OCI-LY7 (cell line): ENCODE data around the gene FLNC. TPM values are rescaled to one million over a fixed set of nuclear protein-coding genes. Genes with fewer than 3 reads are reported as not detected.

Experiments
- BruUV-seq: library from RNA; stranded (reverse); fragments of 400-500 nt; replicated peaks from 2 replicates; lab custom pipeline; 2021; lab: Mats Ljungman, UMichigan
- CTCF ChIA-PET: fragments of 300-600 bp; sonication (Branson Sonifier 250); formaldehyde crosslinking; loops from one replicate; lab custom pipeline; 2022; ENCODE audit warnings: antibody characterized with exemption; ENCODE audit not compliant: unreplicated experiment; lab: Charles Lee
- POLR2A ChIA-PET: fragments of 300-600 bp; sonication (Branson Sonifier 250); formaldehyde crosslinking; loops from one replicate; lab custom pipeline; 2022; ENCODE audit warnings: antibody characterized with exemption; lab: Charles Lee
- DNase-seq: peaks from one replicate; pipeline ENCODE4 v3.0.0-alpha.2; 2015; ENCODE audit warnings: low spot score
- H2AFZ ChIP-seq: fragments of 200-600 bp; sonication (generic), shearing (Covaris generic); 2 replicates; pipeline ENCODE4 v1.6.1; 2014; ENCODE audit warnings: mild to moderate bottlenecking, antibody characterized with exemption, low read length, moderate library complexity
- H3K27ac ChIP-seq: fragments of 200-600 bp; sonication (generic); 2 replicates; pipeline ENCODE4 v1.5.1; 2014; ENCODE audit warnings: mixed run types, low read depth, mild to moderate bottlenecking, moderate library complexity, low read length, inconsistent platforms; ENCODE audit not compliant: poor library complexity, severe bottlenecking
- H3K36me3 ChIP-seq: fragments of 200-600 bp; sonication (generic); 2 replicates; pipeline ENCODE4 v1.6.1; 2014; ENCODE audit warnings: mild to moderate bottlenecking, antibody characterized with exemption, low read length, moderate library complexity, mixed read lengths; ENCODE audit not compliant: insufficient read depth
- H3K4me1 ChIP-seq: fragments of 200-600 bp; sonication (generic); 2 replicates; pipeline ENCODE4 v1.5.1; 2014; ENCODE audit warnings: mild to moderate bottlenecking, low read length; ENCODE audit not compliant: insufficient read depth, poor library complexity, severe bottlenecking
- H3K4me2 ChIP-seq: fragments of 200-600 bp; sonication (generic); 2 replicates; pipeline ENCODE4 v1.6.1; 2014; ENCODE audit warnings: mild to moderate bottlenecking, low read length
- H3K4me3 ChIP-seq: fragments of 200-600 bp; sonication (generic); 2 replicates; pipeline ENCODE4 v1.5.1; 2014; ENCODE audit warnings: mild to moderate bottlenecking, low read depth, low read length; ENCODE audit not compliant: poor library complexity, severe bottlenecking
- H3K79me2 ChIP-seq: fragments of 200-600 bp; sonication (generic); 2 replicates; pipeline ENCODE4 v1.6.1; 2016; ENCODE audit warnings: low read depth, mild to moderate bottlenecking, low read length, moderate library complexity, mixed read lengths; ENCODE audit not compliant: insufficient read depth
- H3K9me2 ChIP-seq: fragments of 200-600 bp; sonication (generic); 2 replicates; pipeline ENCODE4 v1.6.1; 2016; ENCODE audit warnings: mild to moderate bottlenecking, low read length, mixed read lengths; ENCODE audit not compliant: insufficient read depth
- H3K9me3 ChIP-seq: fragments of 200-600 bp; sonication (generic); 2 replicates; pipeline ENCODE4 v1.6.1; 2014; ENCODE audit warnings: mild to moderate bottlenecking, mixed run types, low read length, mixed read lengths
- H4K20me1 ChIP-seq: fragments of 200-600 bp; sonication (generic); 2 replicates; pipeline ENCODE4 v1.6.1; 2014; ENCODE audit warnings: mild to moderate bottlenecking, antibody characterized with exemption, low read length, moderate library complexity, mixed read lengths; ENCODE audit not compliant: insufficient read depth
- CTCF ChIP-seq: fragments of 200-600 bp; sonication (generic); conservative IDR thresholded peaks from 2 replicates; pipeline ENCODE4 v1.5.1; 2014; ENCODE audit warnings: mild to moderate bottlenecking, antibody characterized with exemption, low read length, moderate library complexity, mixed read lengths
- EZH2phosphoT487 ChIP-seq: fragments of 200-600 bp; sonication (generic); IDR thresholded peaks from 2 replicates; pipeline ENCODE4 v1.6.1; 2018; ENCODE audit warnings: low read depth, borderline replicate concordance, mild to moderate bottlenecking, mixed run types, antibody characterized with exemption, low read length, moderate library complexity, mixed read lengths
- intact Hi-C: fragments of 100-400 bp; cut with micrococcal nuclease; formaldehyde crosslinking; loops from one replicate; pipeline ENCODE4 v1.10.0; 2022; ENCODE audit not compliant: unreplicated experiment
- total RNA-seq, 2 experiments: library from RNA; depleted of rRNA in 1 of 2; stranded (reverse); fragments of >200 nt in 1 of 2; shearing (Covaris generic) in 1 of 2; gene quantifications; 2 replicates each; pipeline ENCODE4 v1.2.3, GENCODE V29; 2014 to 2022

Gene FLNC
- total RNA-seq, 2 experiments from 2014 or later, result 0.03 to 0.06 TPM

DNA sequence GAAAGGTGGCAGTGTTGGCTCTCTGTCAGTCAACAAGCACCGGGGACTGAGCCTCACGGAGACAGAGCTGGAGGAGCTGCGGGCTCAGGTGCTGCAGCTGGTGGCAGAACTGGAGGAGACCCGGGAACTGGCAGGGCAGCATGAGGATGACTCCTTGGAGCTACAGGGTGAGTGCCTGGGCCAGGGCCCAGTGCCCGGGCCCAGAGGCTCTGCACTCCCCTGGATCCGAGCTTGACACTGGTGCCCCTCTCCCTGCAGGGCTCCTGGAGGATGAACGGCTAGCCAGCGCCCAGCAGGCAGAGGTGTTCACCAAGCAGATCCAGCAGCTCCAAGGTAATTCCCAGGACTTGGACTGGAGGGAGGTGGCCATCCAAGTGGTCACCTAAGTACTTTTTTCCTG, 35.8 kb upstream of the FLNC start:
- H3K36me3 ChIP-seq, result no peaks in the 10 kb centered on the region
- H3K4me3 ChIP-seq, result no peak overlapping the region
- H2AFZ ChIP-seq, result no peak overlapping the region
- H3K9me3 ChIP-seq, result no peaks in the 10 kb centered on the region
- H4K20me1 ChIP-seq, result no peaks in the 10 kb centered on the region
- no peak for TF ChIP-seq EZH2phosphoT487
- TF ChIP-seq CTCF, result no peak; the same call in 1 of the 2 replicates
- H3K79me2 ChIP-seq, result no peaks in the 10 kb centered on the region
- ChIA-PET POLR2A (no interaction called here), CTCF (no interaction called here)
- H3K4me2 ChIP-seq, result no peak overlapping the region
- DNase-seq, result no peak
- no peak overlapping the region for H3K27ac ChIP-seq
- BruUV-seq, result no TSS peak
- intact Hi-C loops, result loop anchor here (5.0 kb wide), 2 partner anchors 88 to 298 kb away; no protein-coding TSS in a partner anchor
- H3K9me2 ChIP-seq, result no peaks in the 10 kb centered on the region
- peaks cover 16% of the 10 kb centered on the region for H3K4me1 ChIP-seq

DNA sequence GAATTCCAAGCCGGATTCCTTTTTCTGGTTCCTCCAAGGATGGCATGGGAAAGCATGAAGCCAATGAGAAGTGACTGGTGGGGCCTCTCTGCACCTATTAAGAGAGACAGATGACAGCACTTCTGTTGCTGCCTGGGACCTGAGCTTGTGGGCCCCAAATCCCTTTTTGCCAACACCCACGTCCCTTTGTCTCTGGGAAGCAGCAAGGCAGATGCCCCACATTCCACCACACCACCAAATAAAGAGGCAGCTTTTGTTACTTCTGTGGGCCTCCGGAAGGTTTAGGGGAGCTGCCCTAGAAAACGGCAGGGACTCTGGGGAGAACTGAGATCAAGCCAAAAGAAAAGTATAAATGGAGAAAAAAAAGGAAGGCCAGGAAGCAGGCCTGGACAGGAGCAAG, 35.1 kb upstream of the FLNC start:
- H3K79me2 ChIP-seq, result no peaks in the 10 kb centered on the region
- no peaks in the 10 kb centered on the region for H3K9me3 ChIP-seq
- H3K4me3 ChIP-seq, result no peak overlapping the region
- H4K20me1 ChIP-seq, result no peaks in the 10 kb centered on the region
- no peak overlapping the region for H3K4me2 ChIP-seq
- H3K9me2 ChIP-seq, result no peaks in the 10 kb centered on the region
- POLR2A ChIA-PET, result no interaction called here
- no peak overlapping the region for H3K27ac ChIP-seq
- TF ChIP-seq EZH2phosphoT487 (no peak), CTCF (no peak)
- no peak for DNase-seq
- peaks cover 16% of the 10 kb centered on the region for H3K4me1 ChIP-seq
- intact Hi-C loops, result no loop called here
- no TSS peak for BruUV-seq
- CTCF ChIA-PET, result no interaction called here
- no peaks in the 10 kb centered on the region for H3K36me3 ChIP-seq
- H2AFZ ChIP-seq, result no peak overlapping the region

- H3K4me2 ChIP-seq, result no peak overlapping the region
- CTCF ChIA-PET, result no interaction called here
- POLR2A ChIA-PET, result no interaction called here
- H3K9me3 ChIP-seq, result no peaks in the 10 kb centered on the region
- no peaks in the 10 kb centered on the region for H3K36me3 ChIP-seq
- H2AFZ ChIP-seq, result no peak overlapping the region
- H3K4me3 ChIP-seq, result no peak overlapping the region
- H3K9me2 ChIP-seq, result no peaks in the 10 kb centered on the region
- H3K27ac ChIP-seq, result no peak overlapping the region
- TF ChIP-seq CTCF, result no peak
- no peak for TF ChIP-seq EZH2phosphoT487
- no TSS peak for BruUV-seq
- intact Hi-C loops, result no loop called here
- peaks cover 11% of the 10 kb centered on the region for H3K4me1 ChIP-seq
- no peaks in the 10 kb centered on the region for H4K20me1 ChIP-seq
- H3K79me2 ChIP-seq, result no peaks in the 10 kb centered on the region
- no peak for DNase-seq
Measured at GRCh38 chr7:128796327-128796726, 33.9 kb upstream of the FLNC start.
